B cell (primary cell): ENCODE data around the gene BTRC. TPM values are rescaled to one million over a fixed set of nuclear protein-coding genes. Genes with fewer than 3 reads are reported as not detected.

ENCODE experiments used
- ATAC-seq: fragments of 200-7000 bp; cut with Tn5 transposase; one replicate; pipeline ENCODE4 v1.10.0; 2021; ENCODE audit warnings: low read depth, mild to moderate bottlenecking, moderate number of reproducible peaks, moderate library complexity
- CTCF ChIA-PET: fragments of 350-600 bp; sonication (Branson Sonifier 250); formaldehyde crosslinking; loops from one replicate; lab custom pipeline; 2021; ENCODE audit warnings: antibody characterized with exemption, inconsistent platforms; lab: Charles Lee
- POLR2A ChIA-PET: fragments of 350-600 bp; sonication (Branson Sonifier 250); formaldehyde crosslinking; loops from one replicate; lab custom pipeline; 2021; ENCODE audit warnings: antibody characterized with exemption; lab: Charles Lee
- DNase-seq: peaks from one replicate; pipeline ENCODE4 v3.0.0; 2013
- H2AFZ ChIP-seq: 2 replicates; pipeline ENCODE4 v1.6.1; 2012; ENCODE audit warnings: mild to moderate bottlenecking, low read depth, low read length; ENCODE audit not compliant: insufficient read depth, poor library complexity, severe bottlenecking
- H3K27ac ChIP-seq, 2 donors: 1 replicate in 1 of 2; 2 replicates in 1 of 2; pipeline ENCODE4 v1.5.1; 2012 to 2013; ENCODE audit warnings: low read length in 2 of 2, mild to moderate bottlenecking in 2 of 2, moderate library complexity in 1 of 2
- H3K27me3 ChIP-seq, 4 experiments: fragments of 200-600 bp in 1 of 4; sonication (generic) in 1 of 4; replicated peaks in 1 of 4; 1 replicate in 2 of 4; 2 replicates in 2 of 4; pipeline versions ENCODE4 v1.6.1 to v1.7.0; 2013 to 2016; ENCODE audit warnings: low read length in 3 of 4, mild to moderate bottlenecking in 2 of 4, mixed read lengths in 1 of 4, moderate library complexity in 1 of 4; ENCODE audit not compliant: insufficient read depth in 4 of 4, control insufficient read depth in 3 of 4; ENCODE audit errors: control extremely low read depth in 1 of 4
- H3K36me3 ChIP-seq, 2 experiments: replicated peaks in 1 of 2; 1 replicate in 1 of 2; 2 replicates in 1 of 2; pipeline versions ENCODE4 v1.6.1 to v1.7.1; 2013; ENCODE audit warnings: low read length in 1 of 2; ENCODE audit not compliant: insufficient read depth in 2 of 2, control insufficient read depth in 1 of 2; ENCODE audit errors: control extremely low read depth in 1 of 2, extremely low read depth in 1 of 2
- H3K4me1 ChIP-seq, 2 donors: fragments of 200-600 bp in 1 of 2; sonication (generic) in 1 of 2; 1 replicate in 1 of 2; 2 replicates in 1 of 2; pipeline versions ENCODE4 v1.5.1 to v1.6.1; 2013 to 2017; ENCODE audit warnings: low read length in 2 of 2; ENCODE audit not compliant: control insufficient read depth in 2 of 2, insufficient read depth in 2 of 2
- H3K4me2 ChIP-seq: replicated peaks from 2 replicates; pipeline ENCODE3; 2012; ENCODE audit warnings: mild to moderate bottlenecking, low read depth, low read length; ENCODE audit not compliant: poor library complexity, severe bottlenecking
- H3K4me3 ChIP-seq, 5 experiments: fragments of 200-600 bp in 1 of 5; sonication (generic) in 1 of 5; 1 replicate in 3 of 5; 2 replicates in 2 of 5; pipeline versions ENCODE4 v1.5.1 to v1.7.0; 2011 to 2016; ENCODE audit warnings: low read length in 4 of 5, mild to moderate bottlenecking in 4 of 5, low read depth in 2 of 5, control low read depth in 1 of 5, moderate library complexity in 1 of 5; ENCODE audit not compliant: insufficient read depth in 1 of 5; ENCODE audit errors: control extremely low read depth in 1 of 5, extremely low read depth in 1 of 5
- H3K79me2 ChIP-seq: fragments of 200-600 bp; sonication (generic); one replicate; pipeline ENCODE4 v1.6.0; 2016; ENCODE audit warnings: low read length; ENCODE audit not compliant: control insufficient read depth, insufficient read depth
- H3K9ac ChIP-seq: fragments of 200-600 bp; sonication (generic); 2 replicates; pipeline ENCODE4 v1.6.1; 2017; ENCODE audit warnings: mild to moderate bottlenecking, low read length, moderate library complexity
- H3K9me3 ChIP-seq, 3 donors: one replicate each; pipeline versions ENCODE4 v1.6.1 to v1.7.1; 2013; ENCODE audit warnings: low read length in 2 of 3; ENCODE audit not compliant: control insufficient read depth in 2 of 3, insufficient read depth in 1 of 3; ENCODE audit errors: control extremely low read depth in 1 of 3
- H4K20me1 ChIP-seq: 2 replicates; pipeline ENCODE4 v1.6.0; 2012; ENCODE audit warnings: mild to moderate bottlenecking, low read length; ENCODE audit not compliant: insufficient read depth, control insufficient read depth, poor library complexity, severe bottlenecking
- H3K27ac Mint-ChIP-seq: one replicate; pipeline ENCODE4 v1.8.0; 2021; ENCODE audit warnings: mixed read lengths
- H3K27me3 Mint-ChIP-seq: one replicate; pipeline ENCODE4 v1.8.0; 2021; ENCODE audit warnings: mixed read lengths
- H3K4me1 Mint-ChIP-seq: one replicate; pipeline ENCODE4 v1.8.0; 2021; ENCODE audit warnings: mixed read lengths
- H3K4me3 Mint-ChIP-seq: one replicate; pipeline ENCODE4 v1.8.0; 2021; ENCODE audit warnings: mixed read lengths
- H3K9me3 Mint-ChIP-seq: one replicate; pipeline ENCODE4 v1.8.0; 2022; ENCODE audit warnings: mixed read lengths; ENCODE audit not compliant: insufficient read depth
- EZH2 ChIP-seq: IDR thresholded peaks from 2 replicates; pipeline ENCODE4 v1.6.1; 2012; ENCODE audit warnings: borderline replicate concordance, low read depth, mild to moderate bottlenecking, moderate library complexity, low read length; ENCODE audit not compliant: insufficient read depth, poor library complexity, severe bottlenecking
- WGBS: methylation state at CpG from one replicate; pipeline ENCODE4 v1.1.5; 2013; ENCODE audit warnings: missing lambda C conversion rate; ENCODE audit not compliant: insufficient coverage; 5-methylcytosine and 5-hydroxymethylcytosine counted together
- intact Hi-C: fragments of 100-400 bp; cut with micrococcal nuclease; formaldehyde crosslinking; loops from one replicate; pipeline ENCODE4 v1.10.0; 2022
- polyA plus RNA-seq: library from polyadenylated mRNA; depleted of rRNA; stranded (reverse); fragments of >200 nt; gene quantifications from 2 replicates; pipeline ENCODE4 v1.2.3, GENCODE V29; 2012
- total RNA-seq, 2 donors: library from RNA; stranded (reverse); fragments of 120-200 nt in 1 of 2; gene quantifications; 1 replicate in 1 of 2; 2 replicates in 1 of 2; pipeline versions ENCODE4 v1.2.3 to v1.2.4, GENCODE V29; 2013 to 2022
- TF ChIP-seq, protein P1 (sequence below): fragments of 200-600 bp; IDR thresholded peaks from one replicate; pipeline ENCODE4 v1.8.0; 2022; ENCODE audit warnings: antibody characterized with exemption, mild to moderate bottlenecking

The BTRC gene
- total and polyA plus RNA-seq, 2 donors (not counting 1 experiment from before 2014, with no cell fraction given) = 4.3 to 21.9 TPM

DNA sequence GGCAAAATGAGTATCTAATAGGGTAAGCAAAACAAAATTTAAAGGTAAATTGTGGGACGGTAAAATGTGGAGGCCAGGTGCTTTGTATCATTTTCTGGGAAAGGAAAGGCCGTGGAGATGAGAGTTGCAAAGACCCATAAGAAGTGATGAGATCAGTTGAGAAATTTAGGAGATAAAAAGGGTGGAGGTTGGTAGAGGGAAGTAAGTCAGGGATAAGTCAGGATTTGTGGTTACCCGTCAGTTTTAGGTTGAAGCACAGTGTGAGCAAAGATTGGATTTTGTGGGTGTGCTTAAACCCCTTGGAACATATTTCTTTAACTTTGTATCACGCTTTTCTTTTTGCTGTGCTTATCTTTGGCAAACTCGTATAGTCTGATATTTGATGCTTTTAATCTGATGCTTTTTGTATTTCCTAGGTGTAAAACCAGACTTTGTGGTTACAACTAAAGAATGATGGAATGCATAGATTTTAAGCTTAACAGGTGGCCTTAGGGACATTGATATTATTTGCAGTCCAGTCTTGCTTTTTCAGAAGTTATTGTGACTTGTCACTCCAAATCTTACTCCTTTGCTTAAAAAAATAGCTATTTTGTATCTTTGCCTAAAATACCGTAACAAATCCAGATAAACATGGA, 1.2 kb downstream of the BTRC start:
- H3K4me3 ChIP-seq = peak overlapping the region in 1 of 5 experiments; percentile 79
- intact Hi-C loops = loop anchor here (2.0 to 10.0 kb wide), 2 partner anchors 442 to 890 kb away; partner anchors contain the start of genes GBF1, PITX3 and SLF2
- no peaks in the 10 kb centered on the region for H3K9me3 Mint-ChIP-seq

More for the DNA sequence above, 1.2 kb downstream of the BTRC start:
- POLR2A ChIA-PET = interaction anchor here (1.2 kb wide), 1 partner anchor 292 kb away, joined by 3 read pairs; no protein-coding TSS in a partner anchor
- no peaks in the 10 kb centered on the region for H4K20me1 ChIP-seq
- H3K36me3 ChIP-seq = no peaks in the 10 kb centered on the region
- DNase-seq (peak; percentile 7), ATAC-seq (no peak)
- H3K27ac ChIP-seq = peak overlapping the region in 1 of 2 donors; percentile 88
- H2AFZ ChIP-seq = peak overlapping the region; percentile 99
- H3K27ac Mint-ChIP-seq = peak overlapping the region; percentile 99
- H3K4me2 ChIP-seq = peak overlapping the region; percentile 92
- WGBS = 93% methylated on average over 4 of the region's 6 CpGs
- no peaks in the 10 kb centered on the region for H3K9me3 ChIP-seq
- peak overlapping the region; percentile 93 for H3K9ac ChIP-seq
- peaks cover 22% of the 10 kb centered on the region for H3K4me1 Mint-ChIP-seq
- peaks cover 0 to 8% (median 2%) of the 10 kb centered on the region in 4 experiments for H3K27me3 ChIP-seq
- CTCF ChIA-PET = interaction anchor here (1.1 to 1.2 kb wide), 2 partner anchors 141 to 216 kb away, joined by 3 read pairs; no protein-coding TSS in a partner anchor
- peak overlapping the region; percentile 94 for H3K4me3 Mint-ChIP-seq
- peaks cover 51% of the 10 kb centered on the region for H3K79me2 ChIP-seq
- peaks cover 11 to 13% of the 10 kb centered on the region in 2 donors for H3K4me1 ChIP-seq
- no peak for TF ChIP-seq EZH2
- TF ChIP-seq, protein P1, sequence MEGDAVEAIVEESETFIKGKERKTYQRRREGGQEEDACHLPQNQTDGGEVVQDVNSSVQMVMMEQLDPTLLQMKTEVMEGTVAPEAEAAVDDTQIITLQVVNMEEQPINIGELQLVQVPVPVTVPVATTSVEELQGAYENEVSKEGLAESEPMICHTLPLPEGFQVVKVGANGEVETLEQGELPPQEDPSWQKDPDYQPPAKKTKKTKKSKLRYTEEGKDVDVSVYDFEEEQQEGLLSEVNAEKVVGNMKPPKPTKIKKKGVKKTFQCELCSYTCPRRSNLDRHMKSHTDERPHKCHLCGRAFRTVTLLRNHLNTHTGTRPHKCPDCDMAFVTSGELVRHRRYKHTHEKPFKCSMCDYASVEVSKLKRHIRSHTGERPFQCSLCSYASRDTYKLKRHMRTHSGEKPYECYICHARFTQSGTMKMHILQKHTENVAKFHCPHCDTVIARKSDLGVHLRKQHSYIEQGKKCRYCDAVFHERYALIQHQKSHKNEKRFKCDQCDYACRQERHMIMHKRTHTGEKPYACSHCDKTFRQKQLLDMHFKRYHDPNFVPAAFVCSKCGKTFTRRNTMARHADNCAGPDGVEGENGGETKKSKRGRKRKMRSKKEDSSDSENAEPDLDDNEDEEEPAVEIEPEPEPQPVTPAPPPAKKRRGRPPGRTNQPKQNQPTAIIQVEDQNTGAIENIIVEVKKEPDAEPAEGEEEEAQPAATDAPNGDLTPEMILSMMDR = no peak
- peaks cover 12% of the 10 kb centered on the region for H3K27me3 Mint-ChIP-seq
